BLaER1 treated with 17β-estradiol and CSF1 and Interleukin-3, amounts not matched to agents 10 nM and 100 nM (cell line): ENCODE results near the gene BRAT1.
"Not testable (repeated sequence)": the region's sequence is repeated elsewhere in the genome, so short reads cannot be mapped to it uniquely, and the experiment has no call there.

Experiments used
- H3K27ac ChIP-seq, 11 experiments: shearing (Covaris generic); formaldehyde crosslinking; 2 replicates each; pipeline ENCODE4 v1.8.1; 2022
- H3K27me3 ChIP-seq, 11 experiments: shearing (Covaris generic); formaldehyde crosslinking; 2 replicates each; pipeline ENCODE4 v1.8.1; 2022
- H3K36me3 ChIP-seq, 11 experiments: shearing (Covaris generic); formaldehyde crosslinking; 2 replicates each; pipeline ENCODE4 v1.8.1; 2022
- H3K4me1 ChIP-seq, 10 experiments: shearing (Covaris generic); formaldehyde crosslinking; 2 replicates each; pipeline ENCODE4 v1.8.1; 2022
- H3K4me2 ChIP-seq, 11 experiments: shearing (Covaris generic); formaldehyde crosslinking; 2 replicates each; pipeline ENCODE4 v1.8.1; 2022
- H3K4me3 ChIP-seq, 10 experiments: shearing (Covaris generic); formaldehyde crosslinking; 2 replicates each; pipeline ENCODE4 v1.8.1; 2022
- H3K9ac ChIP-seq, 11 experiments: shearing (Covaris generic); formaldehyde crosslinking; 2 replicates each; pipeline ENCODE4 v1.8.1; 2022
- H3K9me3 ChIP-seq, 11 experiments: shearing (Covaris generic); formaldehyde crosslinking; replicated peaks in 1 of 11; 2 replicates each; pipeline ENCODE4 v1.8.1; 2022
- H4K20me1 ChIP-seq, 11 experiments: shearing (Covaris generic); formaldehyde crosslinking; 2 replicates each; pipeline ENCODE4 v1.8.1; 2022
- Cebpa-rat ChIP-seq, 11 experiments: shearing (Covaris generic); IDR thresholded peaks; 2 replicates each; pipeline ENCODE4 v1.8.1; 2022

BRAT1 gene

GRCh38 chr7:2530994-2531795 lies 24.1 kb downstream of the BRAT1 start:
- H3K9me3 ChIP-seq, H3K27me3 ChIP-seq: not testable (repeated sequence)
- peak overlapping the region; percentile 73 to 90 (median 82); a peak in 21 of 22 replicates for H3K9ac ChIP-seq
- peaks cover 14 to 23% (median 16%) of the 10 kb centered on the region in 11 experiments for H3K36me3 ChIP-seq
- H3K4me1 ChIP-seq = peaks cover 50 to 62% (median 55%) of the 10 kb centered on the region in 10 experiments
- peaks cover 0 to 42% (median 24%) of the 10 kb centered on the region in 11 experiments; a peak in 16 of 22 replicates for H4K20me1 ChIP-seq
- H3K27ac ChIP-seq = peak overlapping the region; percentile 73 to 98 (median 92); a peak in 21 of 22 replicates
- peak overlapping the region; percentile 85 to 100 (median 97) for H3K4me2 ChIP-seq
- H3K4me3 ChIP-seq = peak overlapping the region in 6 of 10 experiments; percentile 14 to 63 (median 30); a peak in 8 of 20 replicates

GRCh38 chr7:2530071-2530987 lies 25.0 kb downstream of the BRAT1 start:
- H3K4me3 ChIP-seq = peak overlapping the region in 9 of 10 experiments; percentile 14 to 63 (median 43); a peak in 13 of 20 replicates
- H3K27me3 ChIP-seq = no peaks in the 10 kb centered on the region
- peaks cover 19 to 31% (median 24%) of the 10 kb centered on the region in 11 experiments for H3K36me3 ChIP-seq
- H4K20me1 ChIP-seq = peaks cover 0 to 50% (median 33%) of the 10 kb centered on the region in 11 experiments; a peak in 18 of 22 replicates
- no peak for TF ChIP-seq Cebpa-rat (IDR thresholded peaks at IDR 0.05)
- peak overlapping the region; percentile 85 to 100 (median 97) for H3K4me2 ChIP-seq
- no peaks in the 10 kb centered on the region for H3K9me3 ChIP-seq
- peak overlapping the region; percentile 73 to 90 (median 82) for H3K9ac ChIP-seq
- peak overlapping the region; percentile 73 to 98 (median 92) for H3K27ac ChIP-seq
- peaks cover 58 to 71% (median 63%) of the 10 kb centered on the region in 10 experiments for H3K4me1 ChIP-seq

- Histone ChIP-seq H3K27me3 (no peaks in the 10 kb centered on the region), H3K9me3 (no peaks in the 10 kb centered on the region), H3K27ac (peak overlapping the region; percentile 73 to 98 (median 92)), H3K36me3 (peaks cover 20 to 40% (median 30%) of the 10 kb centered on the region in 11 experiments), H3K4me2 (peak overlapping the region; percentile 85 to 100 (median 97)), H4K20me1 (peaks cover 0 to 59% (median 42%) of the 10 kb centered on the region in 11 experiments; a peak in 19 of 22 replicates), H3K4me1 (peaks cover 67 to 80% (median 72%) of the 10 kb centered on the region in 10 experiments), H3K9ac (peak overlapping the region; percentile 73 to 90 (median 82)), H3K4me3 (peak overlapping the region in 9 of 10 experiments; percentile 30 to 63 (median 49); a peak in 16 of 20 replicates)
- no peak for TF ChIP-seq Cebpa-rat (IDR thresholded peaks at IDR 0.05)
These were observed 25.9 kb downstream of the BRAT1 start for GRCh38 chr7:2529161-2530070.

- peaks cover 76 to 88% (median 81%) of the 10 kb centered on the region in 10 experiments for H3K4me1 ChIP-seq
- peaks cover 0 to 68% (median 50%) of the 10 kb centered on the region in 11 experiments; a peak in 19 of 22 replicates for H4K20me1 ChIP-seq
- H3K4me3 ChIP-seq = peak overlapping the region; percentile 17 to 62 (median 44); a peak in 18 of 20 replicates
- peak overlapping the region; percentile 85 to 100 (median 97) for H3K4me2 ChIP-seq
- H3K36me3 ChIP-seq = peaks cover 20 to 49% (median 30%) of the 10 kb centered on the region in 11 experiments
- H3K27me3 ChIP-seq = no peaks in the 10 kb centered on the region
- H3K27ac ChIP-seq = peak overlapping the region in 10 of 11 experiments; percentile 73 to 98 (median 92); a peak in 18 of 22 replicates
- peak overlapping the region; percentile 42 to 90 (median 81); a peak in 19 of 22 replicates for H3K9ac ChIP-seq
- H3K9me3 ChIP-seq = no peaks in the 10 kb centered on the region
- TF ChIP-seq Cebpa-rat (IDR thresholded peaks at IDR 0.05) = no peak
These were observed 26.7 kb downstream of the BRAT1 start for GRCh38 chr7:2528481-2529095.

GRCh38 chr7:2527505-2528467 lies 27.5 kb downstream of the BRAT1 start:
- peak overlapping the region; percentile 85 to 100 (median 97) for H3K4me2 ChIP-seq
- peak overlapping the region in 8 of 11 experiments; percentile 91 to 98 (median 94); a peak in 15 of 22 replicates for H3K27ac ChIP-seq
- no peak for TF ChIP-seq Cebpa-rat (IDR thresholded peaks at IDR 0.05)
- H3K4me3 ChIP-seq = peak overlapping the region in 8 of 10 experiments; percentile 22 to 62 (median 46); a peak in 13 of 20 replicates
- peak overlapping the region; percentile 51 to 90 (median 81); a peak in 17 of 22 replicates for H3K9ac ChIP-seq
- peaks cover 84 to 96% (median 89%) of the 10 kb centered on the region in 10 experiments for H3K4me1 ChIP-seq
- H4K20me1 ChIP-seq = peaks cover 0 to 76% (median 58%) of the 10 kb centered on the region in 11 experiments; a peak in 19 of 22 replicates
- no peaks in the 10 kb centered on the region for H3K9me3 ChIP-seq
- peaks cover 20 to 49% (median 30%) of the 10 kb centered on the region in 11 experiments for H3K36me3 ChIP-seq
- no peaks in the 10 kb centered on the region for H3K27me3 ChIP-seq

- H3K27ac ChIP-seq = peak overlapping the region in 2 of 11 experiments; percentile 29 to 40; a peak in 3 of 22 replicates
- peak overlapping the region; percentile 85 to 100 (median 97); a peak in 21 of 22 replicates for H3K4me2 ChIP-seq
- peaks cover 20 to 49% (median 30%) of the 10 kb centered on the region in 11 experiments for H3K36me3 ChIP-seq
- peaks cover 0 to 85% (median 67%) of the 10 kb centered on the region in 11 experiments; a peak in 19 of 22 replicates for H4K20me1 ChIP-seq
- peaks cover 91 to 99% (median 96%) of the 10 kb centered on the region in 10 experiments for H3K4me1 ChIP-seq
- peak overlapping the region in 7 of 11 experiments; percentile 15 to 84 (median 35); a peak in 7 of 22 replicates for H3K9ac ChIP-seq
- H3K9me3 ChIP-seq = no peaks in the 10 kb centered on the region
- TF ChIP-seq Cebpa-rat (IDR thresholded peaks at IDR 0.05) = no peak
- H3K4me3 ChIP-seq = no peak overlapping the region; a peak in 2 of 20 replicates
- no peaks in the 10 kb centered on the region for H3K27me3 ChIP-seq
These were observed 28.4 kb downstream of the BRAT1 start for GRCh38 chr7:2526659-2527504.
